SU-DHL-6 (cell line): ENCODE measurements around the gene ACE.

Source experiments
- H2AFZ ChIP-seq: fragments of 200-600 bp; sonication (generic); 2 replicates; pipeline ENCODE4 v1.6.1; 2014; ENCODE audit warnings: low read depth, mild to moderate bottlenecking, moderate library complexity, mixed read lengths, antibody characterized with exemption, low read length; ENCODE audit not compliant: severe bottlenecking
- H3F3A ChIP-seq: fragments of 200-600 bp; shearing (Covaris generic); 2 replicates; pipeline ENCODE4 v1.6.0; 2016; ENCODE audit warnings: antibody characterized with exemption, mild to moderate bottlenecking; ENCODE audit not compliant: insufficient read depth
- H3K27ac ChIP-seq: fragments of 200-600 bp; sonication (generic); 2 replicates; pipeline ENCODE4 v1.5.1; 2016; ENCODE audit warnings: low read depth, mild to moderate bottlenecking, low read length, moderate library complexity, mixed read lengths
- H3K27me3 ChIP-seq: fragments of 200-600 bp; sonication (generic), shearing (Covaris generic); 2 replicates; pipeline ENCODE4 v1.6.0; 2014; ENCODE audit warnings: mild to moderate bottlenecking, low read length
- H3K36me3 ChIP-seq: fragments of 200-600 bp; sonication (generic); 2 replicates; pipeline ENCODE4 v1.6.1; 2014; ENCODE audit warnings: mild to moderate bottlenecking, low read length, mixed read lengths
- H3K4me2 ChIP-seq: fragments of 300-600, 200-600 bp; shearing (Covaris generic), sonication (generic); 2 replicates; pipeline ENCODE4 v1.6.0; 2014; ENCODE audit warnings: low read length, low read depth, mild to moderate bottlenecking; ENCODE audit not compliant: poor library complexity, severe bottlenecking
- H3K4me3 ChIP-seq: fragments of 200-600 bp; sonication (generic); 2 replicates; pipeline ENCODE4 v1.5.1; 2014; ENCODE audit warnings: antibody characterized with exemption, low read length, mild to moderate bottlenecking, mixed read lengths; ENCODE audit not compliant: insufficient read depth, poor library complexity, severe bottlenecking
- H3K79me2 ChIP-seq: fragments of 200-600 bp; sonication (generic); 2 replicates; pipeline ENCODE4 v1.6.1; 2014; ENCODE audit warnings: mild to moderate bottlenecking, low read length, moderate library complexity; ENCODE audit not compliant: insufficient read depth
- H3K9ac ChIP-seq: fragments of 200-600 bp; sonication (generic); 2 replicates; pipeline ENCODE4 v1.7.0; 2014; ENCODE audit warnings: mild to moderate bottlenecking, low read length
- H3K9me2 ChIP-seq: fragments of 200-600 bp; sonication (generic); replicated peaks from 2 replicates; pipeline ENCODE4 v1.6.1; 2014; ENCODE audit warnings: low read length; ENCODE audit not compliant: insufficient read depth
- H3K9me3 ChIP-seq: fragments of 200-600 bp; sonication (generic); 2 replicates; pipeline ENCODE4 v1.6.1; 2014; ENCODE audit warnings: low read length, mixed read lengths; ENCODE audit not compliant: insufficient read depth
- H4K20me1 ChIP-seq: fragments of 200-600 bp; sonication (generic); 2 replicates; pipeline ENCODE4 v1.6.1; 2014; ENCODE audit warnings: low read depth, mild to moderate bottlenecking, antibody characterized with exemption, low read length, moderate library complexity, mixed read lengths
- CTCF ChIP-seq: fragments of 200-600 bp; sonication (generic); IDR thresholded peaks from one replicate; pipeline ENCODE4 v1.5.1; 2017; ENCODE audit warnings: antibody characterized with exemption, mild to moderate bottlenecking, low read length, moderate library complexity; ENCODE audit not compliant: insufficient read depth, poor library complexity, severe bottlenecking
- EZH2phosphoT487 ChIP-seq: fragments of 200-600 bp; sonication (generic), shearing (Covaris generic); conservative IDR thresholded peaks from 2 replicates; pipeline ENCODE4 v1.6.1; 2018; ENCODE audit warnings: mild to moderate bottlenecking, antibody characterized with exemption, low read length, moderate library complexity, mixed read lengths

Gene ACE

GRCh38 chr17:63487014-63487339, 10.1 kb downstream of the ACE start:
- H4K20me1 ChIP-seq, result no peaks in the 10 kb centered on the region
- no peaks in the 10 kb centered on the region for H3K9me3 ChIP-seq
- H3K27ac ChIP-seq, result no peak overlapping the region
- H3F3A ChIP-seq, result no peaks in the 10 kb centered on the region
- no peaks in the 10 kb centered on the region for H3K36me3 ChIP-seq
- no peak overlapping the region for H3K4me3 ChIP-seq
- H3K9me2 ChIP-seq, result no peaks in the 10 kb centered on the region
- TF ChIP-seq EZH2phosphoT487, result no peak
- no peak for TF ChIP-seq CTCF
- H3K4me2 ChIP-seq, result no peak overlapping the region
- no peak overlapping the region for H3K9ac ChIP-seq
- no peak overlapping the region for H2AFZ ChIP-seq
- no peaks in the 10 kb centered on the region for H3K27me3 ChIP-seq
- H3K79me2 ChIP-seq, result no peaks in the 10 kb centered on the region

GRCh38 chr17:63488851-63489250, 12.0 kb downstream of the ACE start:
- no peaks in the 10 kb centered on the region for H3K36me3 ChIP-seq
- H3K9me3 ChIP-seq, result no peaks in the 10 kb centered on the region
- H3K4me3 ChIP-seq, result no peak overlapping the region

GRCh38 chr17:63489291-63489690, 12.4 kb downstream of the ACE start:
- no peaks in the 10 kb centered on the region for H3K36me3 ChIP-seq
- H2AFZ ChIP-seq, result no peak overlapping the region
- TF ChIP-seq EZH2phosphoT487, result no peak
- TF ChIP-seq CTCF, result no peak
- H3K79me2 ChIP-seq, result no peaks in the 10 kb centered on the region
- no peak overlapping the region for H3K4me2 ChIP-seq
- H3K27ac ChIP-seq, result no peak overlapping the region
- H4K20me1 ChIP-seq, result no peaks in the 10 kb centered on the region
- no peaks in the 10 kb centered on the region for H3K27me3 ChIP-seq
- H3K4me3 ChIP-seq, result no peak overlapping the region
- H3K9me3 ChIP-seq, result no peaks in the 10 kb centered on the region
- H3K9ac ChIP-seq, result no peak overlapping the region
- H3K9me2 ChIP-seq, result no peaks in the 10 kb centered on the region
- H3F3A ChIP-seq, result no peaks in the 10 kb centered on the region

More at GRCh38 chr17:63488851-63489250, 12.0 kb downstream of the ACE start:
- Histone ChIP-seq H3F3A (no peaks in the 10 kb centered on the region), H3K9ac (no peak overlapping the region), H3K27ac (no peak overlapping the region), H2AFZ (no peak overlapping the region), H3K4me2 (no peak overlapping the region), H3K79me2 (no peaks in the 10 kb centered on the region), H3K9me2 (no peaks in the 10 kb centered on the region), H4K20me1 (no peaks in the 10 kb centered on the region), H3K27me3 (no peaks in the 10 kb centered on the region)
- TF ChIP-seq EZH2phosphoT487 (no peak), CTCF (no peak)

GRCh38 chr17:63490329-63490728, 13.5 kb downstream of the ACE start:
- Histone ChIP-seq H3K9me2 (no peaks in the 10 kb centered on the region), H3K27me3 (no peaks in the 10 kb centered on the region), H3K9me3 (no peaks in the 10 kb centered on the region), H3K9ac (no peak overlapping the region), H3F3A (no peaks in the 10 kb centered on the region), H2AFZ (no peak overlapping the region), H3K27ac (no peak overlapping the region), H3K4me2 (no peak overlapping the region), H4K20me1 (no peaks in the 10 kb centered on the region), H3K36me3 (no peaks in the 10 kb centered on the region), H3K4me3 (no peak overlapping the region), H3K79me2 (no peaks in the 10 kb centered on the region)
- no peak for TF ChIP-seq CTCF
- no peak for TF ChIP-seq EZH2phosphoT487
